GM19468 (cell line): ENCODE data around the gene PDIA6.

Source experiments
- ATAC-seq: cut with Tn5 transposase; IDR thresholded peaks from one replicate; pipeline ENCODE4 v1.9.1; 2021; ENCODE audit warnings: mild to moderate bottlenecking, moderate library complexity, moderate number of reproducible peaks; ENCODE audit not compliant: unreplicated experiment; ENCODE audit errors: extremely low read depth

The PDIA6 gene

DNA sequence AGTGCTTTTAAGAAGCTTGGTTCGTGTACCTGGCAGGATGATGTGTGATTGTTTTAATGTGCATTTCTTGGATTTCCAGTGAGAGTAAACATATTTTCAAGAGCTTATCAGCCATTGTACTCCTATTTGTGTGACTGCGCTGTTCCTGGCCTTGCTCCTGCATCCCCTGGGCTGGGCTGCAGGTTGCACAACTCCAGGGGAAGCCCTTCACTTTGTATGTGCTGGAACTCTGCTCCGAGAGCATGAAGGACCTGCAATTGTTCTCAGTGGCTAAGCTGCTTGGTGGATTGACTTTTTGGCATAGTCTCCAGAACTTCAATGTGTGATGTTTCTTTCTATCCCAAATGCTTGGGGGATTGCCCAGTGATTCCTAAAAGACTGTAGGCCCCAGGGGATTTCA, 72.4 kb downstream of the PDIA6 start:
- no peak for ATAC-seq

DNA sequence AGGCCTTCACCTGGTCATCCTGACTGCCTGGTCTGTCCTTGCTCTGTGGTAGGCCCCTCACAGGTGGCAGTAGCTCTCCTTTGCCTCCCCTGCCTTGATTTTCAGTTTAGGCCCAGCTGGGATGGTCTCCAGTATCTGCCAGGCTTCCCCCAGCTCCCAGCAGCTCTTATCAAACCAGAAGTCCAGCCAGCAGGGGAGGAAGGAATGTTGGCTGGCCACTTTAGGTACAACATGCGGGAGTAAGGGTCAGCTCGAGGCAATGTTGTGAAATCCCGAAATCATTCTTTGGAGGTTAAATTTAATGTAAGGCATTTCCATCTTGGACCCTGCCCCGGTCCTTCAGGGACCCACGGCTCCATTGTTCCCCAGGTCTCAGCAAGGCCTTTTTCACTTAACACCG, 74.4 kb downstream of the PDIA6 start:
- no peak for ATAC-seq

GRCh38 chr2:10733980-10734379, 78.6 kb downstream of the PDIA6 start:
- ATAC-seq: no peak

DNA sequence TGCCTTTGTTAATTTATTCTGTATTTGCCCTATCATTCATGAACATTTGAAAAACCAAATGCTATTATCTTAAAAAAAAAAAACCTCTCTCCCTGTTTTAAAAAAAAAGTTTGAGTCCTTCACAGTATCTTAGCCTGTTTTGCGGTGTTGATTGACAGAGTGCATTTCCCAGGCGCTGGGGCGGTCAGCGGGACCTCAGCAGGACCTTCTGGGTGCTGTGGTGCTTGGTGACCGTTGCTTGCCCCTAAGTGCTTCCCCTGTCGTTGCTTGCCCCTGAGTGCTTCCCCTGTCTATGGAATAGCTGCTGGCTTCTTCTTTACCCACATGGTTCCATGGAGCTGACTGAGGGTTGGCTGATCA, 79.0 kb downstream of the PDIA6 start:
- no peak for ATAC-seq
